Liver (tissue), 9 donors: ENCODE results near the gene OR3A1. TPM values are rescaled to one million over a fixed set of nuclear protein-coding genes. Genes with fewer than 3 reads are reported as not detected.

Experiments used
- DNase-seq: peaks from one replicate; pipeline ENCODE4 v3.0.0-alpha.2; 2017; ENCODE audit warnings: low spot score
- H3K27ac ChIP-seq, 2 donors: one replicate each; pipeline ENCODE4 v1.7.0; 2013; ENCODE audit warnings: inconsistent platforms in 2 of 2, low read length in 2 of 2, control low read depth in 1 of 2, low read depth in 1 of 2, mild to moderate bottlenecking in 1 of 2
- H3K27me3 ChIP-seq, 4 donors: one replicate each; pipeline versions ENCODE4 v1.6.1 to v1.7.0; 2013; ENCODE audit warnings: low read length in 3 of 4, inconsistent platforms in 1 of 4, mild to moderate bottlenecking in 1 of 4, moderate library complexity in 1 of 4; ENCODE audit not compliant: control insufficient read depth in 4 of 4, insufficient read depth in 4 of 4
- H3K36me3 ChIP-seq, 4 donors: one replicate each; pipeline versions ENCODE4 v1.6.1 to v1.7.0; 2013; ENCODE audit warnings: low read length in 3 of 4, mild to moderate bottlenecking in 3 of 4, low read depth in 1 of 4, moderate library complexity in 1 of 4; ENCODE audit not compliant: control insufficient read depth in 4 of 4, insufficient read depth in 3 of 4
- H3K4me1 ChIP-seq, 4 donors: one replicate each; pipeline versions ENCODE4 v1.6.1 to v1.7.0; 2013; ENCODE audit warnings: low read length in 3 of 4, mild to moderate bottlenecking in 3 of 4, moderate library complexity in 1 of 4; ENCODE audit not compliant: control insufficient read depth in 4 of 4, insufficient read depth in 4 of 4
- H3K4me3 ChIP-seq, 3 donors: one replicate each; pipeline versions ENCODE4 v1.6.1 to v1.7.0; 2013; ENCODE audit warnings: low read length in 3 of 3, control low read depth in 1 of 3, low read depth in 1 of 3, mild to moderate bottlenecking in 1 of 3
- H3K9ac ChIP-seq, 2 donors: one replicate each; pipeline ENCODE4 v1.7.0; 2013; ENCODE audit warnings: low read length in 2 of 2, mild to moderate bottlenecking in 2 of 2, moderate library complexity in 2 of 2, control low read depth in 1 of 2, low read depth in 1 of 2
- H3K9me3 ChIP-seq, 4 donors: one replicate each; pipeline versions ENCODE4 v1.6.1 to v1.7.0; 2013; ENCODE audit warnings: low read length in 3 of 4; ENCODE audit not compliant: control insufficient read depth in 4 of 4
- ATF3 ChIP-seq: IDR thresholded peaks from 2 replicates; pipeline ENCODE4 v1.6.1; 2016; ENCODE audit warnings: antibody characterized with exemption
- CTCF ChIP-seq: fragments of 150-350 bp; IDR thresholded peaks from 2 replicates; pipeline ENCODE4 v1.5.1; 2017; ENCODE audit warnings: improper control_type of control experiment, low read depth, low read length; ENCODE audit not compliant: missing input control
- EGR1 ChIP-seq, 2 donors: IDR thresholded peaks; 2 replicates each; pipeline ENCODE4 v1.6.1; 2016 to 2018; ENCODE audit warnings: antibody characterized with exemption in 2 of 2, low read depth in 2 of 2
- FOXA1 ChIP-seq: IDR thresholded peaks from 2 replicates; pipeline ENCODE4 v1.6.1; 2016; ENCODE audit warnings: antibody characterized with exemption
- FOXA2 ChIP-seq: IDR thresholded peaks from 2 replicates; pipeline ENCODE4 v1.6.1; 2016; ENCODE audit warnings: antibody characterized with exemption
- GABPA ChIP-seq, 2 donors: IDR thresholded peaks in 1 of 2; conservative IDR thresholded peaks in 1 of 2; 2 replicates each; pipeline ENCODE4 v1.6.1; 2016; ENCODE audit warnings: antibody characterized with exemption in 2 of 2, mild to moderate bottlenecking in 1 of 2, moderate library complexity in 1 of 2
- HNF4A ChIP-seq, 2 donors: conservative IDR thresholded peaks; 2 replicates each; pipeline ENCODE4 v1.6.1; 2016; ENCODE audit warnings: antibody characterized with exemption in 2 of 2, mild to moderate bottlenecking in 2 of 2
- HNF4G ChIP-seq: IDR thresholded peaks from 2 replicates; pipeline ENCODE4 v1.6.1; 2016; ENCODE audit warnings: antibody characterized with exemption
- JUND ChIP-seq, 2 donors: IDR thresholded peaks; 2 replicates each; pipeline ENCODE4 v1.6.1; 2016; ENCODE audit warnings: antibody characterized with exemption in 2 of 2
- MAX ChIP-seq: IDR thresholded peaks from 2 replicates; pipeline ENCODE4 v1.6.1; 2016; ENCODE audit warnings: antibody characterized with exemption
- NR2F2 ChIP-seq: IDR thresholded peaks from 2 replicates; pipeline ENCODE4 v1.6.1; 2016; ENCODE audit warnings: antibody characterized with exemption
- RAD21 ChIP-seq, 2 donors: IDR thresholded peaks; 2 replicates each; pipeline ENCODE4 v1.6.1; 2016; ENCODE audit warnings: antibody characterized with exemption in 2 of 2, mild to moderate bottlenecking in 2 of 2
- REST ChIP-seq: IDR thresholded peaks from 2 replicates; pipeline ENCODE4 v1.6.1; 2016; ENCODE audit warnings: antibody characterized with exemption, mild to moderate bottlenecking
- RXRA ChIP-seq, 2 donors: IDR thresholded peaks; 2 replicates each; pipeline ENCODE4 v1.6.1; 2017 to 2018; ENCODE audit warnings: antibody characterized with exemption in 2 of 2, mild to moderate bottlenecking in 1 of 2
- SP1 ChIP-seq: IDR thresholded peaks from 2 replicates; pipeline ENCODE4 v1.6.1; 2018; ENCODE audit warnings: antibody characterized with exemption, mild to moderate bottlenecking
- TAF1 ChIP-seq: conservative IDR thresholded peaks from 2 replicates; pipeline ENCODE4 v1.6.1; 2016; ENCODE audit warnings: antibody characterized with exemption, mild to moderate bottlenecking
- YY1 ChIP-seq: IDR thresholded peaks from 2 replicates; pipeline ENCODE4 v1.6.1; 2016; ENCODE audit warnings: antibody characterized with exemption, mild to moderate bottlenecking
- ZBTB33 ChIP-seq: IDR thresholded peaks from 2 replicates; pipeline ENCODE4 v1.6.1; 2016; ENCODE audit warnings: antibody characterized with exemption
- WGBS: extraction: QIAGEN DNeasy Blood & Tissue Kit; methylation state at CpG from one replicate; pipeline ENCODE4 v1.1.7; 2013; 5-methylcytosine and 5-hydroxymethylcytosine counted together
- polyA plus RNA-seq, 2 donors: library from polyadenylated mRNA; stranded (reverse) in 1 of 2; unstranded in 1 of 2; fragments of 200-250 nt in 1 of 2; fragments of >200 nt in 1 of 2; fragmentation: Nextera tagmentation in 1 of 2; extraction: Ambion mirVana in 1 of 2; gene quantifications; one replicate each; pipeline versions ENCODE4 v1.2.1 to v1.2.3, GENCODE V29; 2013 to 2015
- total RNA-seq, 2 donors: library from RNA; depleted of rRNA; stranded (reverse); fragments of >200 nt; gene quantifications; one replicate each; pipeline ENCODE4 v1.2.3, GENCODE V29; 2014
- donor health status: healthy.
- donor health status: healthy.
- donor health status: healthy.
- donor health status: healthy.
- donor health status: healthy.

Gene OR3A1
- total and polyA plus RNA-seq, 4 donors, result not detected

- H3K4me1 ChIP-seq, result no peaks in the 10 kb centered on the region
- DNase-seq, result no peak
- H3K36me3 ChIP-seq, result no peaks in the 10 kb centered on the region
- peaks cover 0 to 2% (median 0%) of the 10 kb centered on the region in 4 donors for H3K27me3 ChIP-seq
- no peak overlapping the region for H3K4me3 ChIP-seq
- WGBS, result 77% methylated on average over 4 of the region's 4 CpGs
- H3K9ac ChIP-seq, result no peak overlapping the region
- TF ChIP-seq REST, result no peak
- no peak for TF ChIP-seq CTCF
- no peak for TF ChIP-seq MAX
- no peak for TF ChIP-seq EGR1 (IDR thresholded peaks at IDR 0.05; ENCODE audit: low read depth in 2 of 2)
- TF ChIP-seq YY1, result no peak
- TF ChIP-seq HNF4A (conservative IDR thresholded peaks at IDR 0.05), result no peak
- no peak for TF ChIP-seq GABPA (IDR thresholded peaks at IDR 0.05 in 1 of 2, conservative IDR thresholded peaks at IDR 0.05 in 1 of 2)
- TF ChIP-seq FOXA1, result no peak
- no peak for TF ChIP-seq NR2F2
- TF ChIP-seq RXRA (IDR thresholded peaks at IDR 0.05), result no peak
- no peak for TF ChIP-seq JUND (IDR thresholded peaks at IDR 0.05)
- no peak for TF ChIP-seq SP1
- no peak for TF ChIP-seq RAD21 (IDR thresholded peaks at IDR 0.05)
- no peak for TF ChIP-seq FOXA2
- no peak for TF ChIP-seq ATF3
- TF ChIP-seq ZBTB33, result no peak
- no peak for TF ChIP-seq HNF4G
- TF ChIP-seq TAF1, result no peak
- H3K9me3 ChIP-seq, result no peaks in the 10 kb centered on the region
- no peak overlapping the region for H3K27ac ChIP-seq
Observed at GRCh38 chr17:3308603-3309002, 10.4 kb upstream of the OR3A1 start.
